Measurements from ENCODE around the gene LAMC2. TPM values are rescaled to one million over a fixed set of nuclear protein-coding genes. Genes with fewer than 3 reads are reported as not detected.

The LAMC2 gene
- 10 to 100 TPM; 11.2 to 32.6 (median 14.9) TPM for total RNA-seq

- no peaks in the 10 kb centered on the region for H3K27me3 ChIP-seq
- intact Hi-C loops (cut with DNase I): loop anchor here (5.0 kb wide), 1 partner anchor 44 kb away; no protein-coding TSS in a partner anchor
- WGBS: 11% methylated on average over 12 of the region's 30 CpGs
- TF ChIP-seq POLR2A (IDR thresholded peaks at IDR 0.05; ENCODE audit: low read depth) (no peak), CTCF (IDR thresholded peaks at IDR 0.05) (peak; percentile 44 to 55 (median 53)), EP300 (IDR thresholded peaks at IDR 0.05) (no peak), POLR2AphosphoS5 (IDR thresholded peaks at IDR 0.05) (peak; percentile 72 to 76)
- no peaks in the 10 kb centered on the region for H3K36me3 ChIP-seq
- no peak for DNase-seq (ENCODE audit: extremely low spot score)
- H3K4me3 ChIP-seq: peak within 1 kb of the TSS; percentile 48 to 59 (median 55)
- H3K27ac ChIP-seq (replicated peaks in 1 of 4): peak within 1 kb of the TSS; percentile 72 to 86 (median 80)
- no peaks in the 10 kb centered on the region for H3K9me3 ChIP-seq
- peaks cover 5 to 30% (median 16%) of the 10 kb centered on the region in 4 donors for H3K4me1 ChIP-seq
Observed at GRCh38 chr1:183185941-183186490, at the start of gene LAMC2. TSS of gene LAMC2 (plus strand) at chr1:183186264. CDS start at chr1:183186353, 89 bp downstream.

GRCh38 chr1:183137782-183138181 is 48.3 kb upstream of the LAMC2 start:
- no peak overlapping the region for H3K4me3 ChIP-seq
- H3K9me3 ChIP-seq: no peaks in the 10 kb centered on the region
- peak in 1 of 2 donors; percentile 75 for TF ChIP-seq POLR2AphosphoS5 (IDR thresholded peaks at IDR 0.05)
- TF ChIP-seq EP300 (IDR thresholded peaks at IDR 0.05): no peak
- no peaks in the 10 kb centered on the region for H3K27me3 ChIP-seq
- intact Hi-C loops (cut with DNase I): loop anchor here (5.0 kb wide), 1 partner anchor 175 kb away; no protein-coding TSS in a partner anchor
- WGBS: 43% methylated on average over 3 of the region's 3 CpGs
- peaks cover 44 to 93% (median 65%) of the 10 kb centered on the region in 4 donors for H3K36me3 ChIP-seq
- peaks cover 30 to 64% (median 61%) of the 10 kb centered on the region in 4 donors for H3K4me1 ChIP-seq
- peak overlapping the region; percentile 78 to 81 (median 80) for H3K27ac ChIP-seq (replicated peaks in 1 of 4)
- DNase-seq (ENCODE audit: extremely low spot score): no peak

GRCh38 chr1:183138301-183138700 is 47.8 kb upstream of the LAMC2 start:
- H3K27ac ChIP-seq (replicated peaks in 1 of 4): peak overlapping the region; percentile 78 to 81 (median 80)
- no peaks in the 10 kb centered on the region for H3K27me3 ChIP-seq
- peaks cover 30 to 69% (median 66%) of the 10 kb centered on the region in 4 donors for H3K4me1 ChIP-seq
- intact Hi-C loops (cut with DNase I): loop anchor here (5.0 kb wide), 1 partner anchor 176 kb away; no protein-coding TSS in a partner anchor
- WGBS: 79% methylated on average over 4 of the region's 4 CpGs
- H3K36me3 ChIP-seq: peaks cover 39 to 93% (median 63%) of the 10 kb centered on the region in 4 donors
- no peaks in the 10 kb centered on the region for H3K9me3 ChIP-seq
- H3K4me3 ChIP-seq: no peak overlapping the region
- DNase-seq (ENCODE audit: extremely low spot score): no peak
- TF ChIP-seq EP300 (IDR thresholded peaks at IDR 0.05) (no peak), POLR2AphosphoS5 (IDR thresholded peaks at IDR 0.05) (no peak), CTCF (IDR thresholded peaks at IDR 0.05) (no peak), POLR2A (IDR thresholded peaks at IDR 0.05; ENCODE audit: low read depth) (no peak)

- intact Hi-C loops (cut with DNase I): loop anchor here (5.0 kb wide), 1 partner anchor 177 kb away; no protein-coding TSS in a partner anchor
- Histone ChIP-seq H3K9me3 (no peaks in the 10 kb centered on the region), H3K27ac (replicated peaks in 1 of 4) (peak overlapping the region; percentile 78 to 81 (median 80)), H3K36me3 (peaks cover 28 to 89% (median 53%) of the 10 kb centered on the region in 4 donors), H3K4me1 (peaks cover 30 to 80% (median 78%) of the 10 kb centered on the region in 4 donors), H3K4me3 (no peak overlapping the region), H3K27me3 (no peaks in the 10 kb centered on the region)
- DNase-seq (ENCODE audit: extremely low spot score): no peak
- 78% methylated on average over 4 of the region's 4 CpGs for WGBS
- TF ChIP-seq EP300 (IDR thresholded peaks at IDR 0.05): no peak
- peak in 1 of 2 donors; percentile 24 for TF ChIP-seq POLR2AphosphoS5 (IDR thresholded peaks at IDR 0.05)
Observed at GRCh38 chr1:183139281-183139942, 46.7 kb upstream of the LAMC2 start.

- peak overlapping the region; percentile 78 to 81 (median 80) for H3K27ac ChIP-seq (replicated peaks in 1 of 4)
- peaks cover 30 to 82% (median 77%) of the 10 kb centered on the region in 4 donors for H3K4me1 ChIP-seq
- no peaks in the 10 kb centered on the region for H3K27me3 ChIP-seq
- peaks cover 16 to 81% (median 44%) of the 10 kb centered on the region in 4 donors for H3K36me3 ChIP-seq
- intact Hi-C loops (cut with DNase I): loop anchor here (5.0 kb wide), 2 partner anchors 47 to 92 kb away; partner anchors contain the start of gene LAMC2
- DNase-seq (ENCODE audit: extremely low spot score): no peak
- H3K4me3 ChIP-seq: no peak overlapping the region
- no peaks in the 10 kb centered on the region for H3K9me3 ChIP-seq
- TF ChIP-seq EP300 (IDR thresholded peaks at IDR 0.05) (no peak), POLR2AphosphoS5 (IDR thresholded peaks at IDR 0.05) (no peak), POLR2A (IDR thresholded peaks at IDR 0.05; ENCODE audit: low read depth) (no peak), CTCF (IDR thresholded peaks at IDR 0.05) (no peak)
Observed at GRCh38 chr1:183140633-183141032, 45.4 kb upstream of the LAMC2 start.

Measured in esophagus muscularis mucosa (tissue), 4 donors.